Suppressor macrophage treated with lipopolysaccharide for 4 hours (primary cell): ENCODE results near the gene EVI5.
A peak's percentile ranks its signal among the peaks of the same experiment; 100 is the strongest.
"Not testable (repeated sequence)": the region's sequence is repeated elsewhere in the genome, so short reads cannot be mapped to it uniquely, and the experiment has no call there.

ENCODE experiments used
- DNase-seq: peaks from one replicate; pipeline ENCODE4 v3.0.0-alpha.2; 2020

Gene EVI5

GRCh38 chr1:92567211-92567868, 217.6 kb downstream of the EVI5 start:
- DNase-seq: no peak

GRCh38 chr1:92563457-92564216, 221.3 kb downstream of the EVI5 start:
- peak; percentile 34 for DNase-seq

GRCh38 chr1:92556350-92556749, 228.6 kb downstream of the EVI5 start:
- no peak for DNase-seq

- DNase-seq: no peak
These were observed 230.7 kb downstream of the EVI5 start for GRCh38 chr1:92554216-92554615.

- DNase-seq: no peak
These were observed 233.0 kb downstream of the EVI5 start for GRCh38 chr1:92551916-92552315.

- DNase-seq: no peak
These were observed 240.1 kb downstream of the EVI5 start for GRCh38 chr1:92544756-92545165.

GRCh38 chr1:92543131-92544055, 241.5 kb downstream of the EVI5 start:
- no peak for DNase-seq

- no peak for DNase-seq
These were observed 246.4 kb downstream of the EVI5 start for GRCh38 chr1:92538413-92539061.

GRCh38 chr1:92538048-92538412, 246.9 kb downstream of the EVI5 start:
- peak; percentile 61 for DNase-seq

- peak; percentile 68 for DNase-seq
These were observed 247.7 kb downstream of the EVI5 start for GRCh38 chr1:92536980-92537884.

GRCh38 chr1:92536211-92536979, 248.5 kb downstream of the EVI5 start:
- no peak for DNase-seq

GRCh38 chr1:92532371-92532770, 252.5 kb downstream of the EVI5 start:
- not testable (repeated sequence) for DNase-seq

- DNase-seq: not testable (repeated sequence)
These were observed 253.0 kb downstream of the EVI5 start for GRCh38 chr1:92531939-92532338.

- DNase-seq: no peak
These were observed 257.2 kb downstream of the EVI5 start for GRCh38 chr1:92527670-92528069.

GRCh38 chr1:92524944-92525590, 259.8 kb downstream of the EVI5 start:
- not testable (repeated sequence) for DNase-seq

- no peak for DNase-seq
These were observed 265.9 kb downstream of the EVI5 start for GRCh38 chr1:92519043-92519442.

GRCh38 chr1:92516574-92516973, 268.3 kb downstream of the EVI5 start:
- no peak for DNase-seq

- DNase-seq: no peak
These were observed 269.1 kb downstream of the EVI5 start for GRCh38 chr1:92515796-92516201.

GRCh38 chr1:92511541-92511940, 273.4 kb downstream of the EVI5 start:
- DNase-seq: no peak

- no peak for DNase-seq
These were observed 275.3 kb downstream of the EVI5 start for GRCh38 chr1:92509619-92510018.
